GM18907 (cell line): ENCODE results near the gene GNL1.
"Not testable (repeated sequence)": the region's sequence is repeated elsewhere in the genome, so short reads cannot be mapped to it uniquely, and the experiment has no call there.

Experiments used
- ATAC-seq: cut with Tn5 transposase; IDR thresholded peaks from one replicate; pipeline ENCODE4 v1.9.1; 2021; ENCODE audit warnings: mild to moderate bottlenecking, moderate library complexity; ENCODE audit not compliant: unreplicated experiment

The GNL1 gene

DNA sequence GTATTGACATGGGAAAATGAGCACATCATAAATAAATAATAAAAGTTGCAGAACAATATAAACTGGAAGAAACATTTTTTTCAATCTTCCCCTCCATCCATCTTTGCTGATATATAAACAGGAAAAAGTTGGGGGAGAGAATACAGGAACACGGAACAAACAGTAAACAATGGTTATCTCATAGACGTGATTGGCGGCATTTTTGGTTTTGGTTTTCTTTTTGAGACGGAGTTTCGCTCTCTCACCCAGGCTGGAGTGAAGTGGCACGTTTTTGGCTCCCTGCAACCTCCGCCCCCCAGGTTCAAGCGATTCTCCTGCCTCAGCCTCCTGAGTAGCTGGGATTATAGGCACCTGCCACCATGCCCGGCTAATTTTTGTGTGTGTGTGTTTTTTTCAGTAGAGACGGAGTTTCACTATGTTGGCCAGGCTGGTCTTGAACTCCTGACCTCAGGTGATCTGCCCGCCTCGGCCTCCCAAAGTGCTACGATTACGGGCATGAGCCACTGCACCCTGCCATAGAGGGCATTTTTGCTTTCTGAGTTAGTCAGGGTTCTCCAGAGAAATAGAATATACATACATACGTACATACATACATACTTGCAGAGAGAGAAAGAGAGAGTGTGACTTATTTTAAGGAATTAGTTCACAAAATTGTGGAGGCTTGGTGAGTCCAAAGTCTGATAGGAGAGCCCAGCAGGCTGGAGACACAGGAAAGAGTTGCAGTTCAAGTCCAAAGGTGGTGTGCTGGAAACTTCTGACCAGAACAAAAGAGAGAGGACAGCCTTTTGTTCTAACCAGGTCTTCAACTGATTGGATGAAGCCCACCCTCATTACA, 22.6 kb downstream of the GNL1 start:
- no peak for ATAC-seq

GRCh38 chr6:30530014-30530413, 26.3 kb downstream of the GNL1 start:
- no peak for ATAC-seq

DNA sequence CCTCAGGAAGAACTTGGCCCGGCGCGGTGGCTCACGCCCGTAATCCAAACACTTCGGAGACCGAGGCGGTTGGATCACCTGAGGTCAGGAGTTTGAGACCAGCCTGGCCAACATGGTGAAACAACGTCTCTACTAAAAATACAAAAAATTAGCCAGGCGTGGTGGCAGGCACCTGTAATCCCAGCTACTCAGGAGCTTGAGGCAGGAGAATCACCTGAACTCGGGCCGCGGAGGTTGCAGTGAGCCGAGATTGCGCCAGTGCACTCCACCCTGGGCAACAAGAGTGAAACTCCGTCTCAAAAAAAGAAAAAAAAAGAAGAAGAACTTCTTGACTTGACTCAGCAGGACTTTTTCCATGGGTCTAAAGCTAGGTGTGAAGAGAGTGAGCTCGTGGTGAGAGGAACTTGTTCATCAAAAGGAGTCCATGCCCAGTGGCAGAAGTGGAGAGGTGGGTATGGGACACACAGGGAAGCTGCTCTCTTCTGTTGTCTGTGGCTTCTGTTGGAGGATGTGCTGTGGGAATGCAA, 26.9 kb downstream of the GNL1 start:
- peak; percentile 40 for ATAC-seq

GRCh38 chr6:30526444-30526843, 29.8 kb downstream of the GNL1 start:
- ATAC-seq: not testable (repeated sequence)

- not testable (repeated sequence) for ATAC-seq
Measured at GRCh38 chr6:30521952-30522351, 34.3 kb downstream of the GNL1 start.

- ATAC-seq: not testable (repeated sequence)
Measured at GRCh38 chr6:30521082-30521481, 35.2 kb downstream of the GNL1 start.

GRCh38 chr6:30520522-30520921, 35.8 kb downstream of the GNL1 start:
- ATAC-seq: no peak

GRCh38 chr6:30518505-30519145, 37.7 kb downstream of the GNL1 start:
- ATAC-seq: not testable (repeated sequence)

- not testable (repeated sequence) for ATAC-seq
Measured at GRCh38 chr6:30517767-30518504, 38.4 kb downstream of the GNL1 start.

DNA sequence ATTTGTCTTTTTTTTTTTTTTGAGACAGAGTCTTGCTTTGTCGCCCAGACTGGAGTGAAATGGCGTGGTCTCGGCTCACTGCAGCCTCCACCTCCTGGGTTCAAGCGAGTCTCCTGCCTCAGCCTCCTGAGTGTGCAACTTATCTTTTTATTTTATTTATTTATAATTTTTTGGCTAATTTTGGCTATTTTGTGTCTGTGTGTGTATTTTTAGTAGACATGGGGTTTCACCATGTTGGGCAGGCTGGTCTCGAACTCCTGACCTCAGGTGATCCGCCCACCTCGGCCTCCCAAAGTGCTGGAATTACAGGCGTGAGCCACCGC, 39.6 kb downstream of the GNL1 start:
- ATAC-seq: not testable (repeated sequence)

DNA sequence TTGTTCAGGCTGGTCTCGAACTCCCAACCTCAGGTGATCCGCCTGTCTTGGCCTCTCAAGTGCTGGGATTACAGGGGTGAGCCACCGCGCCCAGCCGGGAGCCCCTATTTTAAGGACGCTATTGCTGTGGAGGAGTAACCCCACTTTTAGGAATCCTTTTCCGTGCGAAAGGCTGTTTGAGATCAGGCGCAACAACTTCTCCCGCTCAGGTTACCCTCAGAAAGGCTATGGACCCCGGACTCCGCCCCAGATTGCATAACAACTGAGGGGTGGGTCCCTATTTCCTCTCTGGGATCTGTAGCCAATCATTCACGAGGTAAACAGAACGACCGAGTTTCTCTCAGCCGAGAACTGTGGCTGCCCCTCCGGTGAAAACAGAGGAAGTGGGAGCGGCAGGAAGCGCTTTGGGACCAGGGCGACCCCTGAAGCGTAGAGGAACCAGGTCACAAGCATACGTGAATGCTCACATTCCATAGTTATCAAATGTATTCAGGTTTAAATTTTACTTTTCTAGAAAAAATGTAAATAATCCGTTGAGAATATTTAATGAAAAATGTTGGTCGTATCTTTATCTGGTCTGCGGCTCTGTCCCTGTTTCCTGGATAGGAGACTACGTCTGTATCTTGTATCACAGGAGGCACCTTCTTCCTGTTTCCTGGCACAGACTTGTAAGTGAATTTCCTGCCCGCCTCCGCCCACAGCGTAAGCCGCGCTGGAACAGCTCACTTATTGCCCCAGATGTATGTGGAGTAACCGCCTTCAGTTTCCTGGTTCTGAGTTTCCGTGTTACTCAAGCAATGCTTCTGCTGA, 40.1 kb downstream of the GNL1 start:
- ATAC-seq: peak; percentile 64

DNA sequence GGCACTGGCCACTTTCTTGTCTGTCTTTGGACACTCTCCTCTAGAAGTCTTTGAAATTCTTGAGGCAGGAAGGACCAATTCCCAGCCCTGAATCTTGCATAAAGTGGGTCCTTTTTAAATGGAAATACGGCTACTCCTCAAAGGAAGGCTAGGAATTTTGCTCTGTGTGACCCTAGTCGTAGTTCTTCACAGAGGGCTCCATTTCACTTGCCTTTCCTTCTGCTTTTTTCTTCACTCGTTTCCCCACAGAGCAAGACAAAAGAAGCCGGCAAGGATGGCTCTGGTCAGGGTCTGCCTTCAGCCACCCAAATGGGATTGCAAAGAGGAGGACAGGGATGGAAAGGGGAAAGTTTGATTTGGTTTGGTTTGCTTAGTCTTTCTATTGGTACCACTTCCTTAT, 41.2 kb downstream of the GNL1 start:
- ATAC-seq: no peak

DNA sequence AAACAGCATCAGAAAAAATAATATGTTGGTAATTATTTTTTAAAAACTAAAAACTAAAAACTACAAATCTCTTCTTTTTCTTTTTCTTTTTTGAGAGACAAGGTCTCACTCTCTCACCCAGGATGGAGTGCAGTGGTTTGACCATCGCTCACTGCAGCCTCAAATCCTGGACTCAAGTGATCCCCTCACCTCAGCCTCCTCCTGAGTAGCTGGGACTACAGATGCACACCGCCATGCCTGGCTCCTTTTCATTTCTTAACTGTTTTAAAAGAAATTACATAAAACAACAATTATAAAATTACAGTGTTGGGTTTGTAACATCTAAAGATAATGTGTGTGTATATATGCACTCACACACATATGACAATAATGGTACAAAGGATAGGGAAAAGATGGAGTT, 42.8 kb downstream of the GNL1 start:
- ATAC-seq: no peak

- ATAC-seq: no peak
Measured at GRCh38 chr6:30511169-30511546, 45.1 kb downstream of the GNL1 start.

- ATAC-seq: no peak
Measured at GRCh38 chr6:30510419-30511168, 45.7 kb downstream of the GNL1 start.

GRCh38 chr6:30508890-30509736, 47.2 kb downstream of the GNL1 start:
- peak; percentile 55 for ATAC-seq

- peak; percentile 21 for ATAC-seq
Measured at GRCh38 chr6:30507849-30508827, 48.2 kb downstream of the GNL1 start.
